ENCODE measurements around the gene CEP112. TPM values are rescaled to one million over a fixed set of nuclear protein-coding genes. Genes with fewer than 3 reads are reported as not detected.
A peak's percentile ranks its signal among the peaks of the same experiment; 100 is the strongest.

Gene CEP112
- total and polyA plus RNA-seq, 10 of the 15 experiments (the other 5 are each of a cell fraction or from before 2014, with no cell fraction given), result 0.11 to 3.8 (median 0.32) TPM; not detected in 1

DNA sequence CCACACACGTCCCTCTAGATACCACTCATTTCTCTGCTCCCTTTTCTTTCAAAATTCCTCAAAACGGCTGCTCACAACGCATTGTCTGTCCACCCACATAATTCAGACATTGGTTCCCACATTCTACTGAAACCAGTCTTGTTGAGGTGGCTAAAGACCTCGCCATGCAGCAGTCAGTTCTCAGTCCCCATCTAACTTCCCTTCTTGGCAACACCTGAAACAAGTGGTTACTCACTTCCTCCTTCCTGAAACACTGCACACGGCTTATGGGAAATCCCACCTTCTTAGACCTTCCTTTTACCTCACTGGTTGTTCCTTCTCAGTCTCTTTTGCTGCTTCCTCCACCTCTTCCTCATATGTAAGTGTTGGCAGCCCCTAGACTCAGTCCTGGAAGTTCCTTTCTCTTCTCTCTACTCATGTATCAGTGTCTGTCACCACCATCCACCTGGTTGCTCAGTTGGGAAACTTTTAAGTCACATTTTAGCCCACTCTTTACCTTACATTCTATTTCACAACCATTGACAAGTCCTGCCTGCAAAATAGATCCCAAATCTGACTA, 277.1 kb downstream of the CEP112 start (continued):
- TF ChIP-seq BCL3 (IDR thresholded peaks at IDR 0.05; ENCODE audit: borderline replicate concordance, insufficient read depth, low read depth, low read length, poor library complexity, severe bottlenecking) (peak; percentile 74), MEF2B (IDR thresholded peaks at IDR 0.05; ENCODE audit: partially characterized antibody, poor library complexity, severe bottlenecking) (peak; percentile 79), ZBTB40 (IDR thresholded peaks at IDR 0.05; ENCODE audit: borderline replicate concordance) (no peak), RELA (IDR thresholded peaks at IDR 0.05; ENCODE audit: borderline replicate concordance, partially characterized antibody) (peak; percentile 60), E2F8 (IDR thresholded peaks at IDR 0.05; ENCODE audit: low read depth, partially characterized antibody) (no peak), POLR2A (IDR thresholded peaks at IDR 0.05; ENCODE audit: low read depth, low read length) (no peak), E4F1 (IDR thresholded peaks at IDR 0.05; ENCODE audit: borderline replicate concordance, partially characterized antibody) (no peak), IKZF1 (conservative IDR thresholded peaks at IDR 0.05) (peak; percentile 96), ZNF274 (IDR thresholded peaks at IDR 0.05; ENCODE audit: insufficient read depth, insufficient read length) (no peak), SUZ12 (IDR thresholded peaks at IDR 0.05; ENCODE audit: unreplicated experiment) (no peak)
- TF ChIP-seq, protein P1, sequence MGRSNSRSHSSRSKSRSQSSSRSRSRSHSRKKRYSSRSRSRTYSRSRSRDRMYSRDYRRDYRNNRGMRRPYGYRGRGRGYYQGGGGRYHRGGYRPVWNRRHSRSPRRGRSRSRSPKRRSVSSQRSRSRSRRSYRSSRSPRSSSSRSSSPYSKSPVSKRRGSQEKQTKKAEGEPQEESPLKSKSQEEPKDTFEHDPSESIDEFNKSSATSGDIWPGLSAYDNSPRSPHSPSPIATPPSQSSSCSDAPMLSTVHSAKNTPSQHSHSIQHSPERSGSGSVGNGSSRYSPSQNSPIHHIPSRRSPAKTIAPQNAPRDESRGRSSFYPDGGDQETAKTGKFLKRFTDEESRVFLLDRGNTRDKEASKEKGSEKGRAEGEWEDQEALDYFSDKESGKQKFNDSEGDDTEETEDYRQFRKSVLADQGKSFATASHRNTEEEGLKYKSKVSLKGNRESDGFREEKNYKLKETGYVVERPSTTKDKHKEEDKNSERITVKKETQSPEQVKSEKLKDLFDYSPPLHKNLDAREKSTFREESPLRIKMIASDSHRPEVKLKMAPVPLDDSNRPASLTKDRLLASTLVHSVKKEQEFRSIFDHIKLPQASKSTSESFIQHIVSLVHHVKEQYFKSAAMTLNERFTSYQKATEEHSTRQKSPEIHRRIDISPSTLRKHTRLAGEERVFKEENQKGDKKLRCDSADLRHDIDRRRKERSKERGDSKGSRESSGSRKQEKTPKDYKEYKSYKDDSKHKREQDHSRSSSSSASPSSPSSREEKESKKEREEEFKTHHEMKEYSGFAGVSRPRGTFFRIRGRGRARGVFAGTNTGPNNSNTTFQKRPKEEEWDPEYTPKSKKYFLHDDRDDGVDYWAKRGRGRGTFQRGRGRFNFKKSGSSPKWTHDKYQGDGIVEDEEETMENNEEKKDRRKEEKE (IDR thresholded peaks at IDR 0.05), result no peak
- TF ChIP-seq, protein P2, sequence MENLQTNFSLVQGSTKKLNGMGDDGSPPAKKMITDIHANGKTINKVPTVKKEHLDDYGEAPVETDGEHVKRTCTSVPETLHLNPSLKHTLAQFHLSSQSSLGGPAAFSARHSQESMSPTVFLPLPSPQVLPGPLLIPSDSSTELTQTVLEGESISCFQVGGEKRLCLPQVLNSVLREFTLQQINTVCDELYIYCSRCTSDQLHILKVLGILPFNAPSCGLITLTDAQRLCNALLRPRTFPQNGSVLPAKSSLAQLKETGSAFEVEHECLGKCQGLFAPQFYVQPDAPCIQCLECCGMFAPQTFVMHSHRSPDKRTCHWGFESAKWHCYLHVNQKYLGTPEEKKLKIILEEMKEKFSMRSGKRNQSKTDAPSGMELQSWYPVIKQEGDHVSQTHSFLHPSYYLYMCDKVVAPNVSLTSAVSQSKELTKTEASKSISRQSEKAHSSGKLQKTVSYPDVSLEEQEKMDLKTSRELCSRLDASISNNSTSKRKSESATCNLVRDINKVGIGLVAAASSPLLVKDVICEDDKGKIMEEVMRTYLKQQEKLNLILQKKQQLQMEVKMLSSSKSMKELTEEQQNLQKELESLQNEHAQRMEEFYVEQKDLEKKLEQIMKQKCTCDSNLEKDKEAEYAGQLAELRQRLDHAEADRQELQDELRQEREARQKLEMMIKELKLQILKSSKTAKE (IDR thresholded peaks at IDR 0.05; ENCODE audit: low read depth, poor library complexity, severe bottlenecking), result peak; percentile 87

Data from GM12878 (cell line).